Prostate gland (tissue), 2 donors: Measurements from ENCODE around the gene LENG9.
"Not testable (repeated sequence)": the region's sequence is repeated elsewhere in the genome, so short reads cannot be mapped to it uniquely, and the experiment has no call there.

ENCODE experiments used
- POLR2A ChIP-seq: fragments of 450-650 bp; IDR thresholded peaks from one replicate; pipeline ENCODE4 v1.6.1; 2016; ENCODE audit warnings: antibody characterized with exemption, mild to moderate bottlenecking
- POLR2AphosphoS5 ChIP-seq: sonication (generic); formaldehyde crosslinking; IDR thresholded peaks from one replicate; pipeline ENCODE4 v1.6.1; 2017; ENCODE audit warnings: antibody characterized with exemption
- TF ChIP-seq, protein P1 (sequence below), 4 experiments: fragments of 200-600 bp in 2 of 4; fragments of 450-650 bp in 2 of 4; sonication (generic) in 2 of 4; IDR thresholded peaks; 1 replicate in 3 of 4; 2 replicates in 1 of 4; pipeline ENCODE4 v1.5.1; 2016 to 2019; ENCODE audit warnings: antibody characterized with exemption in 4 of 4, mild to moderate bottlenecking in 2 of 4, moderate library complexity in 2 of 4

DNA sequence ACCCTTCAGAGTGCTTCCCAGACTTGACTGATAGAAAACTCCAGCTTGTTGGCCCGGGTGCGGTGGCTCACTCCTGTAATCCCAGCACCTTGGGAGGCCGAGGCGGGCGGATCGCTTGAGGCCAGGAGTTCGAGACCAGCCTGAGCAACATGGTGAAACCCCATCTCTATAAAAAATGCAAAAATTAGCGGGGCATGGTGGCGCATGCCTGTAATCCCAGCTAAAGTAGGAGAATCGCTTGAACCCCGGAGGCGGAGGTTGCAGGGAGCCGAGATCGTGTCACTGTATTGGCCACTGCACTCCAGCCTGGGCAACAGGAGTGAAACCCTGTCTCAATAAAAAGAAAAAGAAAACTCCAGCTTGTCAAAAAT is 2.5 kb upstream of the LENG9 start:
- TF ChIP-seq POLR2AphosphoS5, POLR2A: not testable (repeated sequence)
- TF ChIP-seq, protein P1, sequence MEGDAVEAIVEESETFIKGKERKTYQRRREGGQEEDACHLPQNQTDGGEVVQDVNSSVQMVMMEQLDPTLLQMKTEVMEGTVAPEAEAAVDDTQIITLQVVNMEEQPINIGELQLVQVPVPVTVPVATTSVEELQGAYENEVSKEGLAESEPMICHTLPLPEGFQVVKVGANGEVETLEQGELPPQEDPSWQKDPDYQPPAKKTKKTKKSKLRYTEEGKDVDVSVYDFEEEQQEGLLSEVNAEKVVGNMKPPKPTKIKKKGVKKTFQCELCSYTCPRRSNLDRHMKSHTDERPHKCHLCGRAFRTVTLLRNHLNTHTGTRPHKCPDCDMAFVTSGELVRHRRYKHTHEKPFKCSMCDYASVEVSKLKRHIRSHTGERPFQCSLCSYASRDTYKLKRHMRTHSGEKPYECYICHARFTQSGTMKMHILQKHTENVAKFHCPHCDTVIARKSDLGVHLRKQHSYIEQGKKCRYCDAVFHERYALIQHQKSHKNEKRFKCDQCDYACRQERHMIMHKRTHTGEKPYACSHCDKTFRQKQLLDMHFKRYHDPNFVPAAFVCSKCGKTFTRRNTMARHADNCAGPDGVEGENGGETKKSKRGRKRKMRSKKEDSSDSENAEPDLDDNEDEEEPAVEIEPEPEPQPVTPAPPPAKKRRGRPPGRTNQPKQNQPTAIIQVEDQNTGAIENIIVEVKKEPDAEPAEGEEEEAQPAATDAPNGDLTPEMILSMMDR (IDR thresholded peaks at IDR 0.05) = not testable (repeated sequence)
